NCI-H460 (cell line): ENCODE data around the gene ADAMTS3. TPM values are rescaled to one million over a fixed set of nuclear protein-coding genes. Genes with fewer than 3 reads are reported as not detected.
"Not testable (repeated sequence)": the region's sequence is repeated elsewhere in the genome, so short reads cannot be mapped to it uniquely, and the experiment has no call there.

Experiments
- DNase-seq: peaks from one replicate; pipeline ENCODE4 v3.0.0-alpha.2; 2016; ENCODE audit warnings: low read depth; ENCODE audit errors: extremely low read depth
- total RNA-seq: library from RNA; depleted of rRNA; stranded (reverse); fragments of >200 nt; shearing (Covaris generic); gene quantifications from 2 replicates; pipeline ENCODE4 v1.2.3, GENCODE V29; 2014

Gene ADAMTS3
- total RNA-seq, 1 experiment from 2014 or later, result 0.07 TPM

GRCh38 chr4:72553540-72554337 is 15.3 kb downstream of the ADAMTS3 start:
- DNase-seq, result no peak

GRCh38 chr4:72552447-72552846 is 16.6 kb downstream of the ADAMTS3 start:
- DNase-seq, result no peak

- no peak for DNase-seq
These were observed 22.6 kb downstream of the ADAMTS3 start for GRCh38 chr4:72546456-72546855.

GRCh38 chr4:72540694-72541093 is 28.3 kb downstream of the ADAMTS3 start:
- not testable (repeated sequence) for DNase-seq

- no peak for DNase-seq
These were observed 31.0 kb downstream of the ADAMTS3 start for GRCh38 chr4:72538006-72538405.

- DNase-seq, result no peak
These were observed 32.6 kb downstream of the ADAMTS3 start for GRCh38 chr4:72536443-72536842.

- no peak for DNase-seq
These were observed 37.2 kb downstream of the ADAMTS3 start for GRCh38 chr4:72531768-72532290.

GRCh38 chr4:72531322-72531721 is 37.7 kb downstream of the ADAMTS3 start:
- DNase-seq, result no peak

- no peak for DNase-seq
These were observed 39.7 kb downstream of the ADAMTS3 start for GRCh38 chr4:72529148-72529822.

- no peak for DNase-seq
These were observed 41.9 kb downstream of the ADAMTS3 start for GRCh38 chr4:72527038-72527646.

- DNase-seq, result no peak
These were observed 43.1 kb downstream of the ADAMTS3 start for GRCh38 chr4:72525938-72526337.

GRCh38 chr4:72522440-72522839 is 46.6 kb downstream of the ADAMTS3 start:
- no peak for DNase-seq

- no peak for DNase-seq
These were observed 55.8 kb downstream of the ADAMTS3 start for GRCh38 chr4:72513227-72513626.

GRCh38 chr4:72507860-72508419 is 61.1 kb downstream of the ADAMTS3 start:
- no peak for DNase-seq

GRCh38 chr4:72507167-72507566 is 61.9 kb downstream of the ADAMTS3 start:
- no peak for DNase-seq

- DNase-seq, result peak; percentile 19
These were observed 63.7 kb downstream of the ADAMTS3 start for GRCh38 chr4:72505314-72505744.

- DNase-seq, result no peak
These were observed 68.8 kb downstream of the ADAMTS3 start for GRCh38 chr4:72500214-72500613.

- no peak for DNase-seq
These were observed 72.9 kb downstream of the ADAMTS3 start for GRCh38 chr4:72496119-72496518.

- DNase-seq, result no peak
These were observed 74.9 kb downstream of the ADAMTS3 start for GRCh38 chr4:72494156-72494555.

- DNase-seq, result peak; percentile 20
These were observed 79.8 kb downstream of the ADAMTS3 start for GRCh38 chr4:72489267-72489666.

GRCh38 chr4:72486991-72487390 is 82.0 kb downstream of the ADAMTS3 start:
- DNase-seq, result no peak
